ENCODE results near the gene HIVEP2. TPM values are rescaled to one million over a fixed set of nuclear protein-coding genes. Genes with fewer than 3 reads are reported as not detected.
A peak's percentile ranks its signal among the peaks of the same experiment; 100 is the strongest.

The HIVEP2 gene
- total and polyA plus RNA-seq, 2 of the 4 experiments (the other 2 are of a cell fraction): 4.3 to 11.3 TPM

DNA sequence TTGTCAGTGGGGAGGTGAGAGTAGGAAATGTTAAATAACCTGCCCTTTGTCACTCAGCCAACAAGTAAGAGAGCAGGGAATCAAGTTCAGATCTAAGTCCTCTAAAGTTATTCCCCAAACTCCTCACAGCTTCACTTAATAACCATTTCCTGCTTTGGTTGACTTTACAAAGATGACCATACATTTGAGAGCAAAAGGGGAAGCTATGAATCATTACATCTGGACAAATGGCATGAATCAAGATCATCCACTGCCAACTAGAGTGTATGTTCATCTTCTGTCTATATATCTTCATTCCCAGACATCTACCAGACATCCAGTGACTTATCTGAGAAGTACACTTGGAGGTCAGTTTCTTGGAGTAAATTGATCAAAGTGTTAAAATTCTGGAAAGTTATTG is 15.1 kb upstream of the HIVEP2 start:
- Histone ChIP-seq H3K79me1 (ENCODE audit: low read depth in 1 of 2, low read length in 2 of 2) (no peaks in the 10 kb centered on the region), H3K36me3 (ENCODE audit: control insufficient read depth, insufficient read depth, low read length) (no peaks in the 10 kb centered on the region), H3K14ac (replicated peaks; ENCODE audit: low read depth, low read length) (no peak overlapping the region), H4K5ac (ENCODE audit: low read depth, low read length) (no peak overlapping the region), H3K27ac (ENCODE audit: insufficient read depth, low read length) (no peak overlapping the region), H2BK15ac (ENCODE audit: low read depth, low read length) (no peak overlapping the region), H3K4me3 (ENCODE audit: insufficient read depth, low read depth, low read length) (no peak overlapping the region), H4K20me1 (ENCODE audit: insufficient read depth, low read length) (no peaks in the 10 kb centered on the region), H3K4me2 (ENCODE audit: low read depth, low read length) (no peak overlapping the region), H2BK20ac (ENCODE audit: low read depth, low read length) (no peak overlapping the region), H3K4ac (ENCODE audit: low read depth, low read length) (no peak overlapping the region), H3K56ac (ENCODE audit: extremely low read depth, insufficient read depth, low read length) (no peak overlapping the region), H3K9me3 (ENCODE audit: control insufficient read depth, insufficient read depth, low read length) (no peaks in the 10 kb centered on the region), H4K8ac (ENCODE audit: low read depth in 2 of 2, low read length in 2 of 2) (no peak overlapping the region), H2AFZ (replicated peaks; ENCODE audit: low read length, poor library complexity) (no peak overlapping the region), H3K27me3 (ENCODE audit: control insufficient read depth, insufficient read depth, low read length) (no peaks in the 10 kb centered on the region), H3K4me1 (ENCODE audit: control insufficient read depth, insufficient read depth, low read length) (no peaks in the 10 kb centered on the region), H2BK5ac (ENCODE audit: low read depth, low read length, poor library complexity, severe bottlenecking) (no peak overlapping the region), H3K18ac (ENCODE audit: low read depth, low read length) (no peak overlapping the region), H2BK120ac (ENCODE audit: low read depth, low read length) (no peak overlapping the region), H2AK9ac (replicated peaks; ENCODE audit: low read depth, low read length, poor library complexity) (no peak overlapping the region), H3K9me1 (ENCODE audit: insufficient read depth, low read length) (no peaks in the 10 kb centered on the region), H3K23ac (ENCODE audit: low read depth, low read length) (no peak overlapping the region), H4K91ac (ENCODE audit: insufficient read depth, low read depth, low read length) (no peak overlapping the region), H3K9ac (ENCODE audit: low read depth, low read length) (no peak overlapping the region), H2AK5ac (ENCODE audit: low read depth, low read length) (no peak overlapping the region)
- ChIA-PET CTCF (interaction anchor here (0.6 kb wide), 1 partner anchor 14 kb away, joined by 4 read pairs; no protein-coding TSS in a partner anchor), POLR2A (ENCODE audit: unreplicated experiment) (no interaction called here)
- DNase-seq: peak; percentile 66
- in situ Hi-C loops (cut with MboI; ENCODE audit: low sequenced_read_pairs) (no loop called here), dilution Hi-C loops (cut with HindIII; ENCODE audit: low sequenced_read_pairs, unreplicated experiment) (no loop called here), intact Hi-C loops (cut with micrococcal nuclease) (no loop called here)
- TF ChIP-seq NFE2L2 (IDR thresholded peaks at IDR 0.05; ENCODE audit: low read depth, low read length) (no peak), RAD21 (IDR thresholded peaks at IDR 0.05; ENCODE audit: low read length) (no peak), MXI1 (IDR thresholded peaks at IDR 0.05; ENCODE audit: borderline replicate concordance, low read depth, low read length) (no peak), POLR2A (IDR thresholded peaks at IDR 0.05; ENCODE audit: low read depth, low read length) (no peak), RCOR1 (IDR thresholded peaks at IDR 0.05; ENCODE audit: insufficient replicate concordance, low read length) (no peak), BHLHE40 (IDR thresholded peaks at IDR 0.05; ENCODE audit: low read depth, low read length) (no peak), CEBPB (IDR thresholded peaks at IDR 0.05; ENCODE audit: low read depth, low read length) (no peak), MAZ (IDR thresholded peaks at IDR 0.05; ENCODE audit: borderline replicate concordance, low read depth, low read length) (no peak), SMC3 (IDR thresholded peaks at IDR 0.05; ENCODE audit: low read depth, low read length) (no peak), FOS (IDR thresholded peaks at IDR 0.05; ENCODE audit: low read depth, low read length) (no peak), RFX5 (IDR thresholded peaks at IDR 0.05; ENCODE audit: low read depth, low read length) (no peak), CHD1 (IDR thresholded peaks at IDR 0.05; ENCODE audit: low read depth, low read length) (no peak)
- TF ChIP-seq, protein P1, sequence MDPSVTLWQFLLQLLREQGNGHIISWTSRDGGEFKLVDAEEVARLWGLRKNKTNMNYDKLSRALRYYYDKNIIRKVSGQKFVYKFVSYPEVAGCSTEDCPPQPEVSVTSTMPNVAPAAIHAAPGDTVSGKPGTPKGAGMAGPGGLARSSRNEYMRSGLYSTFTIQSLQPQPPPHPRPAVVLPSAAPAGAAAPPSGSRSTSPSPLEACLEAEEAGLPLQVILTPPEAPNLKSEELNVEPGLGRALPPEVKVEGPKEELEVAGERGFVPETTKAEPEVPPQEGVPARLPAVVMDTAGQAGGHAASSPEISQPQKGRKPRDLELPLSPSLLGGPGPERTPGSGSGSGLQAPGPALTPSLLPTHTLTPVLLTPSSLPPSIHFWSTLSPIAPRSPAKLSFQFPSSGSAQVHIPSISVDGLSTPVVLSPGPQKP (IDR thresholded peaks at IDR 0.05; ENCODE audit: borderline replicate concordance, low read depth, low read length): no peak
- TF ChIP-seq, protein P2, sequence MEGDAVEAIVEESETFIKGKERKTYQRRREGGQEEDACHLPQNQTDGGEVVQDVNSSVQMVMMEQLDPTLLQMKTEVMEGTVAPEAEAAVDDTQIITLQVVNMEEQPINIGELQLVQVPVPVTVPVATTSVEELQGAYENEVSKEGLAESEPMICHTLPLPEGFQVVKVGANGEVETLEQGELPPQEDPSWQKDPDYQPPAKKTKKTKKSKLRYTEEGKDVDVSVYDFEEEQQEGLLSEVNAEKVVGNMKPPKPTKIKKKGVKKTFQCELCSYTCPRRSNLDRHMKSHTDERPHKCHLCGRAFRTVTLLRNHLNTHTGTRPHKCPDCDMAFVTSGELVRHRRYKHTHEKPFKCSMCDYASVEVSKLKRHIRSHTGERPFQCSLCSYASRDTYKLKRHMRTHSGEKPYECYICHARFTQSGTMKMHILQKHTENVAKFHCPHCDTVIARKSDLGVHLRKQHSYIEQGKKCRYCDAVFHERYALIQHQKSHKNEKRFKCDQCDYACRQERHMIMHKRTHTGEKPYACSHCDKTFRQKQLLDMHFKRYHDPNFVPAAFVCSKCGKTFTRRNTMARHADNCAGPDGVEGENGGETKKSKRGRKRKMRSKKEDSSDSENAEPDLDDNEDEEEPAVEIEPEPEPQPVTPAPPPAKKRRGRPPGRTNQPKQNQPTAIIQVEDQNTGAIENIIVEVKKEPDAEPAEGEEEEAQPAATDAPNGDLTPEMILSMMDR (conservative IDR thresholded peaks at IDR 0.05; ENCODE audit: low read depth, low read length): no peak
- TF ChIP-seq, protein P3, sequence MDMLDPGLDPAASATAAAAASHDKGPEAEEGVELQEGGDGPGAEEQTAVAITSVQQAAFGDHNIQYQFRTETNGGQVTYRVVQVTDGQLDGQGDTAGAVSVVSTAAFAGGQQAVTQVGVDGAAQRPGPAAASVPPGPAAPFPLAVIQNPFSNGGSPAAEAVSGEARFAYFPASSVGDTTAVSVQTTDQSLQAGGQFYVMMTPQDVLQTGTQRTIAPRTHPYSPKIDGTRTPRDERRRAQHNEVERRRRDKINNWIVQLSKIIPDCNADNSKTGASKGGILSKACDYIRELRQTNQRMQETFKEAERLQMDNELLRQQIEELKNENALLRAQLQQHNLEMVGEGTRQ (IDR thresholded peaks at IDR 0.05; ENCODE audit: low read depth, low read length): no peak
- no peak for ATAC-seq (ENCODE audit: low read depth)
- BruUV-seq (replicated peaks): no TSS peak
